HG02678 (cell line): ENCODE results near the gene WDR27.
"Not testable (repeated sequence)": the region's sequence is repeated elsewhere in the genome, so short reads cannot be mapped to it uniquely, and the experiment has no call there.

Experiments used
- ATAC-seq: cut with Tn5 transposase; IDR thresholded peaks from one replicate; pipeline ENCODE4 v1.9.1; 2021; ENCODE audit warnings: mild to moderate bottlenecking, moderate library complexity; ENCODE audit not compliant: unreplicated experiment

WDR27 gene

GRCh38 chr6:169710009-169710408 is 8.2 kb upstream of the WDR27 start:
- ATAC-seq = no peak

- ATAC-seq = no peak
Observed at GRCh38 chr6:169709293-169709692, 7.5 kb upstream of the WDR27 start.

- no peak for ATAC-seq
Observed at GRCh38 chr6:169707772-169708171, 5.9 kb upstream of the WDR27 start.

GRCh38 chr6:169702840-169703246 is 1.0 kb upstream of the WDR27 start:
- ATAC-seq = peak; percentile 6

- no peak for ATAC-seq
Observed at GRCh38 chr6:169701311-169701953, 397 bp downstream of the WDR27 start.

GRCh38 chr6:169700296-169700695 is 1.5 kb downstream of the WDR27 start:
- no peak for ATAC-seq

GRCh38 chr6:169697115-169697514 is 4.7 kb downstream of the WDR27 start:
- not testable (repeated sequence) for ATAC-seq

- ATAC-seq = no peak
Observed at GRCh38 chr6:169695131-169695530, 6.7 kb downstream of the WDR27 start.

- ATAC-seq = no peak
Observed at GRCh38 chr6:169692516-169692915, 9.3 kb downstream of the WDR27 start.

GRCh38 chr6:169691260-169691659 is 10.6 kb downstream of the WDR27 start:
- ATAC-seq = no peak

GRCh38 chr6:169689287-169689686 is 12.5 kb downstream of the WDR27 start:
- ATAC-seq = no peak

GRCh38 chr6:169685860-169686259 is 16.0 kb downstream of the WDR27 start:
- no peak for ATAC-seq

- ATAC-seq = no peak
Observed at GRCh38 chr6:169684056-169684455, 17.8 kb downstream of the WDR27 start.

- no peak for ATAC-seq
Observed at GRCh38 chr6:169678342-169678741, 23.5 kb downstream of the WDR27 start.

- no peak for ATAC-seq
Observed at GRCh38 chr6:169677096-169677495, 24.7 kb downstream of the WDR27 start.

GRCh38 chr6:169675011-169675410 is 26.8 kb downstream of the WDR27 start:
- no peak for ATAC-seq

- ATAC-seq = no peak
Observed at GRCh38 chr6:169671563-169671962, 30.3 kb downstream of the WDR27 start.

- ATAC-seq = no peak
Observed at GRCh38 chr6:169669889-169670288, 31.9 kb downstream of the WDR27 start.

GRCh38 chr6:169669147-169669546 is 32.7 kb downstream of the WDR27 start:
- no peak for ATAC-seq

- no peak for ATAC-seq
Observed at GRCh38 chr6:169668203-169668847, 33.5 kb downstream of the WDR27 start.

- ATAC-seq = no peak
Observed at GRCh38 chr6:169667716-169668115, 34.1 kb downstream of the WDR27 start.

GRCh38 chr6:169666441-169666840 is 35.4 kb downstream of the WDR27 start:
- ATAC-seq = no peak

- no peak for ATAC-seq
Observed at GRCh38 chr6:169665289-169665688, 36.5 kb downstream of the WDR27 start.
